ENCODE results near the gene SLC6A13. TPM values are rescaled to one million over a fixed set of nuclear protein-coding genes. Genes with fewer than 3 reads are reported as not detected.

Gene SLC6A13
- total and polyA plus RNA-seq, 10 of the 15 experiments (the other 5 are each of a cell fraction or from before 2014, with no cell fraction given), result 0.18 to 1.2 (median 0.20) TPM; not detected in 3

- Histone ChIP-seq H4K20me1 (ENCODE audit: control insufficient read depth, insufficient read depth) (no peaks in the 10 kb centered on the region), H3K9ac (ENCODE audit: control insufficient read depth, insufficient read depth, low read length) (no peak overlapping the region), H3K27me3 (replicated peaks in 1 of 2; ENCODE audit: control insufficient read depth in 2 of 2, insufficient read depth in 2 of 2, low read length in 1 of 2) (no peaks in the 10 kb centered on the region; a peak in 1 of 4 replicates), H3K27ac (ENCODE audit: control insufficient read depth, insufficient read depth) (no peak overlapping the region), H3K36me3 (ENCODE audit: control insufficient read depth in 2 of 2, insufficient read depth in 2 of 2, low read length in 1 of 2) (no peaks in the 10 kb centered on the region), H3K9me3 (replicated peaks; ENCODE audit: control insufficient read depth, insufficient read depth, low read length) (no peaks in the 10 kb centered on the region), H3K79me2 (ENCODE audit: control insufficient read depth, insufficient read depth, low read length) (no peaks in the 10 kb centered on the region), H3K4me1 (ENCODE audit: control insufficient read depth, insufficient read depth, low read length) (peaks cover 5% of the 10 kb centered on the region), H3K4me2 (ENCODE audit: control insufficient read depth, insufficient read depth) (no peak overlapping the region), H2AFZ (ENCODE audit: control insufficient read depth, low read depth, low read length) (no peak overlapping the region), H3K4me3 (no peak overlapping the region)
- DNase-seq (ENCODE audit: low read depth, low spot score), result no peak
- ChIA-PET POLR2A (no interaction called here), CTCF (no interaction called here), SMC1A (ENCODE audit: uncharacterized antibody, unreplicated experiment) (no interaction called here), RAD21 (ENCODE audit: unreplicated experiment) (no interaction called here)
- 13% methylated on average over 3 of the region's 3 CpGs for WGBS (ENCODE audit: insufficient coverage, insufficient replicate concordance, low lambda C conversion rate, missing lambda C conversion rate)
- BruUV-seq (replicated peaks), result no TSS peak
- ATAC-seq, result no peak
- no peak for FAIRE-seq
- intact Hi-C loops (cut with micrococcal nuclease; ENCODE audit: unreplicated experiment), result no loop called here
- no peak for TF ChIP-seq HDAC2 (IDR thresholded peaks at IDR 0.05)
- TF ChIP-seq GABPA (IDR thresholded peaks at IDR 0.05; ENCODE audit: low read depth), result no peak
- TF ChIP-seq ZNF217 (IDR thresholded peaks at IDR 0.05), result no peak
- no peak for TF ChIP-seq PAX5 (IDR thresholded peaks at IDR 0.05; ENCODE audit: borderline replicate concordance, low read depth, low read length)
- in situ Hi-C loops (cut with MboI), result no loop called here
These were observed 83.9 kb downstream of the SLC6A13 start for GRCh38 chr12:178829-179109.

GRCh38 chr12:177980-178828, 84.4 kb downstream of the SLC6A13 start:
- Histone ChIP-seq H4K20me1 (ENCODE audit: control insufficient read depth, insufficient read depth) (no peaks in the 10 kb centered on the region), H3K27me3 (replicated peaks in 1 of 2; ENCODE audit: control insufficient read depth in 2 of 2, insufficient read depth in 2 of 2, low read length in 1 of 2) (no peaks in the 10 kb centered on the region; a peak in 1 of 4 replicates), H3K27ac (ENCODE audit: control insufficient read depth, insufficient read depth) (no peak overlapping the region), H3K4me3 (no peak overlapping the region), H3K4me1 (ENCODE audit: control insufficient read depth, insufficient read depth, low read length) (peaks cover 5% of the 10 kb centered on the region), H3K9ac (ENCODE audit: control insufficient read depth, insufficient read depth, low read length) (no peak overlapping the region), H3K79me2 (ENCODE audit: control insufficient read depth, insufficient read depth, low read length) (no peaks in the 10 kb centered on the region), H3K36me3 (ENCODE audit: control insufficient read depth in 2 of 2, insufficient read depth in 2 of 2, low read length in 1 of 2) (no peaks in the 10 kb centered on the region), H3K4me2 (ENCODE audit: control insufficient read depth, insufficient read depth) (no peak overlapping the region), H2AFZ (ENCODE audit: control insufficient read depth, low read depth, low read length) (no peak overlapping the region), H3K9me3 (replicated peaks; ENCODE audit: control insufficient read depth, insufficient read depth, low read length) (no peaks in the 10 kb centered on the region)
- no peak for ATAC-seq
- no peak for FAIRE-seq
- in situ Hi-C loops (cut with MboI) (no loop called here), intact Hi-C loops (cut with micrococcal nuclease; ENCODE audit: unreplicated experiment) (no loop called here)
- RAD21 ChIA-PET (ENCODE audit: unreplicated experiment), result no interaction called here
- POLR2A ChIA-PET, result no interaction called here
- CTCF ChIA-PET, result no interaction called here
- SMC1A ChIA-PET (ENCODE audit: uncharacterized antibody, unreplicated experiment), result no interaction called here
- DNase-seq (ENCODE audit: low read depth, low spot score), result no peak
- no TSS peak for BruUV-seq (replicated peaks)
- 63% methylated on average over 20 of the region's 20 CpGs for WGBS (ENCODE audit: insufficient coverage, insufficient replicate concordance, low lambda C conversion rate, missing lambda C conversion rate)
- TF ChIP-seq FOXM1 (IDR thresholded peaks at IDR 0.05; ENCODE audit: low read depth, low read length) (no peak), ELK1 (IDR thresholded peaks at IDR 0.05; ENCODE audit: low read depth, low read length) (no peak), SREBF1 (IDR thresholded peaks at IDR 0.05; ENCODE audit: low read length) (no peak), JUNB (IDR thresholded peaks at IDR 0.05) (no peak), ZNF207 (IDR thresholded peaks at IDR 0.05; ENCODE audit: borderline replicate concordance) (no peak), MYB (IDR thresholded peaks at IDR 0.05; ENCODE audit: borderline replicate concordance, low read depth, low read length) (no peak), ZSCAN29 (IDR thresholded peaks at IDR 0.05) (no peak), PRDM15 (CRISPR knock-in tag; IDR thresholded peaks at IDR 0.05) (no peak), BMI1 (IDR thresholded peaks at IDR 0.05; ENCODE audit: borderline replicate concordance) (no peak), RFX5 (IDR thresholded peaks at IDR 0.05; ENCODE audit: low read depth, low read length) (no peak), CHD2 (IDR thresholded peaks at IDR 0.05; ENCODE audit: borderline replicate concordance, low read depth, low read length) (no peak)
